IMR-90 (cell line): ENCODE measurements around the gene CYB5A. TPM values are rescaled to one million over a fixed set of nuclear protein-coding genes. Genes with fewer than 3 reads are reported as not detected.

ENCODE experiments used
- ATAC-seq: fragments of 200-7000 bp; cut with Tn5 transposase; 2 replicates; pipeline ENCODE4 v1.9.1; 2020; ENCODE audit warnings: low read depth, mild to moderate bottlenecking, moderate library complexity
- BruUV-seq: library from RNA; stranded (reverse); fragments of 400-500 nt; replicated peaks from 2 replicates; lab custom pipeline; 2021; lab: Mats Ljungman, UMichigan
- CTCF ChIA-PET: fragments of 300-600 bp; formaldehyde crosslinking; extraction: SDS; loops from one replicate; lab custom pipeline; 2021; ENCODE audit warnings: antibody characterized with exemption; lab: Yijun Ruan, JAX
- POLR2A ChIA-PET: fragments of 300-600 bp; sonication (Branson Sonifier 250); formaldehyde crosslinking; loops from one replicate; lab custom pipeline; 2022; ENCODE audit warnings: antibody characterized with exemption; ENCODE audit not compliant: unreplicated experiment; lab: Charles Lee
- DNase-seq: peaks from one replicate; pipeline ENCODE4 v3.0.0; 2013
- H2AFZ ChIP-seq: replicated peaks from 2 replicates; pipeline ENCODE3; 2013; ENCODE audit warnings: low read length, mild to moderate bottlenecking; ENCODE audit not compliant: poor library complexity
- H2AK5ac ChIP-seq: 2 replicates; pipeline ENCODE4 v1.6.1; 2013; ENCODE audit warnings: low read depth, low read length, inconsistent platforms
- H2AK9ac ChIP-seq: replicated peaks from 2 replicates; pipeline ENCODE3; 2013; ENCODE audit warnings: mild to moderate bottlenecking, low read depth, low read length, moderate library complexity; ENCODE audit not compliant: poor library complexity
- H2BK120ac ChIP-seq: 2 replicates; pipeline ENCODE4 v1.6.1; 2013; ENCODE audit warnings: low read depth, low read length, inconsistent platforms
- H2BK15ac ChIP-seq: 3 replicates; pipeline ENCODE4 v1.6.1; 2013; ENCODE audit warnings: low read depth, low read length, inconsistent platforms
- H2BK20ac ChIP-seq: 2 replicates; pipeline ENCODE4 v1.6.1; 2013; ENCODE audit warnings: low read depth, mild to moderate bottlenecking, inconsistent platforms, low read length, moderate library complexity
- H2BK5ac ChIP-seq: 2 replicates; pipeline ENCODE4 v1.6.1; 2013; ENCODE audit warnings: mild to moderate bottlenecking, low read depth, low read length, inconsistent platforms; ENCODE audit not compliant: poor library complexity, severe bottlenecking
- H3K14ac ChIP-seq: replicated peaks from 2 replicates; pipeline ENCODE4 v1.6.1; 2013; ENCODE audit warnings: low read depth, low read length, inconsistent platforms
- H3K18ac ChIP-seq: 2 replicates; pipeline ENCODE4 v1.6.1; 2013; ENCODE audit warnings: low read depth, low read length, control low read depth
- H3K23ac ChIP-seq: 2 replicates; pipeline ENCODE4 v1.6.1; 2013; ENCODE audit warnings: low read depth, low read length, inconsistent platforms
- H3K27ac ChIP-seq: 2 replicates; pipeline ENCODE4 v1.5.1; 2013; ENCODE audit warnings: mild to moderate bottlenecking, control low read depth, low read length; ENCODE audit not compliant: insufficient read depth
- H3K27me3 ChIP-seq: 2 replicates; pipeline ENCODE4 v1.6.1; 2013; ENCODE audit warnings: low read length; ENCODE audit not compliant: control insufficient read depth, insufficient read depth
- H3K36me3 ChIP-seq: 2 replicates; pipeline ENCODE4 v1.6.1; 2013; ENCODE audit warnings: low read length, mixed read lengths; ENCODE audit not compliant: control insufficient read depth, insufficient read depth
- H3K4ac ChIP-seq: 2 replicates; pipeline ENCODE4 v1.6.1; 2013; ENCODE audit warnings: low read depth, low read length, inconsistent platforms
- H3K4me1 ChIP-seq: 2 replicates; pipeline ENCODE4 v1.6.1; 2013; ENCODE audit warnings: low read length, mixed read lengths; ENCODE audit not compliant: control insufficient read depth, insufficient read depth
- H3K4me2 ChIP-seq: 2 replicates; pipeline ENCODE4 v1.6.1; 2013; ENCODE audit warnings: low read depth, mild to moderate bottlenecking, control low read depth, low read length, moderate library complexity
- H3K4me3 ChIP-seq: 2 replicates; pipeline ENCODE4 v1.5.1; 2013; ENCODE audit warnings: low read depth, mild to moderate bottlenecking, control low read depth, low read length, moderate library complexity; ENCODE audit not compliant: insufficient read depth
- H3K56ac ChIP-seq: 2 replicates; pipeline ENCODE4 v1.6.1; 2013; ENCODE audit warnings: low read length, inconsistent platforms; ENCODE audit not compliant: insufficient read depth; ENCODE audit errors: extremely low read depth
- H3K79me1 ChIP-seq, 2 experiments: 2 replicates each; pipeline ENCODE4 v1.6.1; 2013; ENCODE audit warnings: low read length in 2 of 2, inconsistent platforms in 1 of 2, low read depth in 1 of 2
- H3K9ac ChIP-seq: 2 replicates; pipeline ENCODE4 v1.6.1; 2013; ENCODE audit warnings: low read depth, low read length, control low read depth
- H3K9me1 ChIP-seq: 2 replicates; pipeline ENCODE4 v1.6.1; 2013; ENCODE audit warnings: low read length, inconsistent platforms; ENCODE audit not compliant: insufficient read depth
- H3K9me3 ChIP-seq: 2 replicates; pipeline ENCODE4 v1.6.1; 2013; ENCODE audit warnings: low read length; ENCODE audit not compliant: control insufficient read depth, insufficient read depth
- H4K20me1 ChIP-seq: 2 replicates; pipeline ENCODE4 v1.6.1; 2013; ENCODE audit warnings: low read length, inconsistent platforms; ENCODE audit not compliant: insufficient read depth
- H4K5ac ChIP-seq: 2 replicates; pipeline ENCODE4 v1.6.1; 2013; ENCODE audit warnings: mild to moderate bottlenecking, low read depth, low read length, control low read depth
- H4K8ac ChIP-seq, 2 experiments: 2 replicates each; pipeline ENCODE4 v1.6.1; 2013; ENCODE audit warnings: low read depth in 2 of 2, low read length in 2 of 2, control low read depth in 1 of 2, inconsistent platforms in 1 of 2
- H4K91ac ChIP-seq: 2 replicates; pipeline ENCODE4 v1.6.1; 2013; ENCODE audit warnings: low read depth, low read length, inconsistent platforms; ENCODE audit not compliant: insufficient read depth
- BHLHE40 ChIP-seq: fragments of 150-350 bp; IDR thresholded peaks from 2 replicates; pipeline ENCODE4 v1.6.1; 2016; ENCODE audit warnings: mild to moderate bottlenecking, low read depth, low read length
- CEBPB ChIP-seq: IDR thresholded peaks from 2 replicates; pipeline ENCODE4 v1.6.1; 2012; ENCODE audit warnings: low read depth, low read length, improper control_type of control experiment
- CHD1 ChIP-seq: IDR thresholded peaks from 2 replicates; pipeline ENCODE4 v1.6.1; 2012; ENCODE audit warnings: low read depth, low read length, improper control_type of control experiment
- CTCF ChIP-seq: conservative IDR thresholded peaks from 2 replicates; pipeline ENCODE4 v1.5.1; 2012; ENCODE audit warnings: mild to moderate bottlenecking, low read depth, low read length, improper control_type of control experiment
- ELK1 ChIP-seq: fragments of 150-350 bp; IDR thresholded peaks from 2 replicates; pipeline ENCODE4 v1.6.1; 2016; ENCODE audit warnings: low read depth, mild to moderate bottlenecking, low read length, moderate library complexity, borderline replicate concordance
- FOS ChIP-seq: fragments of 150-350 bp; IDR thresholded peaks from 2 replicates; pipeline ENCODE4 v1.6.1; 2016; ENCODE audit warnings: low read depth, low read length
- MAFK ChIP-seq: IDR thresholded peaks from 2 replicates; pipeline ENCODE4 v1.6.1; 2012; ENCODE audit warnings: low read depth, low read length, improper control_type of control experiment
- MAZ ChIP-seq: IDR thresholded peaks from 2 replicates; pipeline ENCODE4 v1.6.1; 2012; ENCODE audit warnings: low read depth, mild to moderate bottlenecking, low read length, improper control_type of control experiment, moderate library complexity, borderline replicate concordance
- MXI1 ChIP-seq: IDR thresholded peaks from 2 replicates; pipeline ENCODE4 v1.6.1; 2012; ENCODE audit warnings: low read depth, mild to moderate bottlenecking, low read length, moderate library complexity, borderline replicate concordance
- NFE2L2 ChIP-seq: fragments of 150-350 bp; IDR thresholded peaks from 2 replicates; pipeline ENCODE4 v1.6.1; 2016; ENCODE audit warnings: low read depth, mild to moderate bottlenecking, low read length
- POLR2A ChIP-seq: IDR thresholded peaks from 2 replicates; pipeline ENCODE4 v1.6.1; 2012; ENCODE audit warnings: mild to moderate bottlenecking, low read depth, low read length
- RAD21 ChIP-seq: IDR thresholded peaks from 2 replicates; pipeline ENCODE4 v1.6.1; 2012; ENCODE audit warnings: low read length, improper control_type of control experiment
- RCOR1 ChIP-seq: IDR thresholded peaks from 2 replicates; pipeline ENCODE4 v1.6.1; 2012; ENCODE audit warnings: mild to moderate bottlenecking, low read length, improper control_type of control experiment; ENCODE audit not compliant: insufficient replicate concordance
- RFX5 ChIP-seq: IDR thresholded peaks from 2 replicates; pipeline ENCODE4 v1.8.0; 2012; ENCODE audit warnings: low read depth, mild to moderate bottlenecking, low read length, moderate library complexity
- SMC3 ChIP-seq: fragments of 150-350 bp; IDR thresholded peaks from 2 replicates; pipeline ENCODE4 v1.6.1; 2016; ENCODE audit warnings: low read depth, mild to moderate bottlenecking, antibody characterized with exemption, low read length, moderate library complexity
- USF2 ChIP-seq: fragments of 150-350 bp; IDR thresholded peaks from 2 replicates; pipeline ENCODE4 v1.6.1; 2017; ENCODE audit warnings: mild to moderate bottlenecking, antibody characterized with exemption, low read length, low read depth
- WGBS, 2 experiments: methylation state at CpG; one replicate each; pipeline versions ENCODE4 v1.1.5 to v1.1.7; 2013; ENCODE audit warnings: missing lambda C conversion rate in 2 of 2; ENCODE audit not compliant: insufficient read length in 1 of 2; ENCODE audit errors: extremely low coverage in 2 of 2; 5-methylcytosine and 5-hydroxymethylcytosine counted together
- dilution Hi-C: fragments of 300-500 bp; cut with HindIII; formaldehyde crosslinking; loops from one replicate; pipeline ENCODE4 v1.14.3; 2018; ENCODE audit warnings: low sequenced_read_pairs; ENCODE audit not compliant: unreplicated experiment
- in situ Hi-C: fragments of 300-500 bp; cut with MboI; formaldehyde crosslinking; loops from 3 replicates; pipeline ENCODE4 v1.14.3; 2019; ENCODE audit warnings: low sequenced_read_pairs, inconsistent platforms, mixed read lengths
- intact Hi-C: fragments of 100-400 bp; cut with micrococcal nuclease; formaldehyde crosslinking; loops from 2 replicates; pipeline ENCODE4 v1.10.0; 2022
- polyA plus RNA-seq, 3 experiments: library from polyadenylated mRNA; depleted of rRNA; stranded (reverse); fragments of >200 nt; gene quantifications; 2 replicates each; pipeline ENCODE4 v1.2.3, GENCODE V29; 2012; ENCODE audit warnings: low replicate concordance in 1 of 3
- total RNA-seq: library from RNA; depleted of rRNA; stranded (reverse); fragments of >200 nt; gene quantifications from 2 replicates; pipeline ENCODE4 v1.2.3, GENCODE V29; 2012

The CYB5A gene
- total and polyA plus RNA-seq, 2 of the 4 experiments (the other 2 are of a cell fraction) = 13.4 to 47.9 TPM

GRCh38 chr18:74299746-74300145 lies 8.0 kb upstream of the CYB5A start:
- no peak overlapping the region for H4K91ac ChIP-seq
- H4K20me1 ChIP-seq = no peaks in the 10 kb centered on the region
- no peaks in the 10 kb centered on the region for H3K36me3 ChIP-seq
- no peak overlapping the region for H4K5ac ChIP-seq
- no peak overlapping the region for H3K56ac ChIP-seq
- no peaks in the 10 kb centered on the region for H3K9me3 ChIP-seq
- H2AFZ ChIP-seq = no peak overlapping the region
- no peak overlapping the region for H3K14ac ChIP-seq
- in situ Hi-C loops (no loop called here), dilution Hi-C loops (no loop called here), intact Hi-C loops (no loop called here)
- no peak overlapping the region for H3K4ac ChIP-seq
- H2BK20ac ChIP-seq = peak overlapping the region; percentile 25; the same call in 1 of the 2 replicates
- H3K4me3 ChIP-seq = no peak overlapping the region
- H3K4me2 ChIP-seq = no peak overlapping the region
- no peak overlapping the region for H3K18ac ChIP-seq
- no peak overlapping the region for H2AK9ac ChIP-seq
- no peak overlapping the region for H3K27ac ChIP-seq
- CTCF ChIA-PET = interaction anchor here (0.9 to 1.3 kb wide), 2 partner anchors 10 to 27 kb away, joined by 3 read pairs; no protein-coding TSS in a partner anchor
- WGBS, 2 experiments = no CpG with 5 or more reads among the region's 3 CpGs
- H4K8ac ChIP-seq = no peak overlapping the region
- H3K27me3 ChIP-seq = no peaks in the 10 kb centered on the region
- no peak overlapping the region for H2BK120ac ChIP-seq
- H2BK15ac ChIP-seq = no peak overlapping the region
- no peaks in the 10 kb centered on the region for H3K79me1 ChIP-seq
- H2BK5ac ChIP-seq = no peak overlapping the region
- DNase-seq = peak; percentile 38
- no peaks in the 10 kb centered on the region; the same call in 1 of the 2 replicates for H3K4me1 ChIP-seq
- no peak overlapping the region for H2AK5ac ChIP-seq
- POLR2A ChIA-PET = no interaction called here
- H3K9ac ChIP-seq = no peak overlapping the region
- no peak; the same call in 1 of the 2 replicates for ATAC-seq
- no peak overlapping the region for H3K23ac ChIP-seq
- TF ChIP-seq BHLHE40 = no peak
- TF ChIP-seq ELK1 = no peak
- no peak for TF ChIP-seq FOS
- no peak for TF ChIP-seq CHD1
- TF ChIP-seq RAD21 = no peak
- TF ChIP-seq RFX5 = no peak
- TF ChIP-seq MAFK = no peak
- TF ChIP-seq CEBPB = no peak
- TF ChIP-seq RCOR1 = no peak
- TF ChIP-seq MXI1 = no peak
- no peak for TF ChIP-seq MAZ
- TF ChIP-seq USF2 = no peak
- no peak for TF ChIP-seq CTCF
- TF ChIP-seq SMC3 = no peak
- TF ChIP-seq NFE2L2 = no peak
- TF ChIP-seq POLR2A = no peak
- no TSS peak for BruUV-seq
- no peaks in the 10 kb centered on the region for H3K9me1 ChIP-seq
